EH (cell line): Measurements from ENCODE around the gene STAP2.

Experiments
- DNase-seq: peaks from one replicate; pipeline ENCODE4 v3.0.0-alpha.2; 2015; ENCODE audit warnings: low read depth

Gene STAP2

GRCh38 chr19:4327252-4327876 is 11.3 kb downstream of the STAP2 start:
- peak; percentile 64 for DNase-seq

GRCh38 chr19:4326837-4327251 is 11.8 kb downstream of the STAP2 start:
- no peak for DNase-seq

GRCh38 chr19:4326215-4326836 is 12.3 kb downstream of the STAP2 start:
- no peak for DNase-seq

- no peak for DNase-seq
Measured at GRCh38 chr19:4324228-4324627, 14.4 kb downstream of the STAP2 start.

GRCh38 chr19:4323692-4324091 is 14.9 kb downstream of the STAP2 start:
- DNase-seq = no peak

GRCh38 chr19:4322942-4323665 is 15.5 kb downstream of the STAP2 start:
- DNase-seq = no peak

GRCh38 chr19:4320419-4320818 is 18.2 kb downstream of the STAP2 start:
- no peak for DNase-seq

GRCh38 chr19:4319067-4319718 is 19.4 kb downstream of the STAP2 start:
- DNase-seq = no peak

GRCh38 chr19:4318460-4318859 is 20.2 kb downstream of the STAP2 start:
- no peak for DNase-seq

- DNase-seq = no peak
Measured at GRCh38 chr19:4316956-4317355, 21.7 kb downstream of the STAP2 start.

GRCh38 chr19:4313847-4314490 is 24.7 kb downstream of the STAP2 start:
- DNase-seq = no peak

GRCh38 chr19:4310247-4311121 is 28.1 kb downstream of the STAP2 start:
- DNase-seq = no peak

GRCh38 chr19:4305659-4306058 is 33.0 kb downstream of the STAP2 start:
- no peak for DNase-seq

GRCh38 chr19:4305257-4305612 is 33.4 kb downstream of the STAP2 start:
- DNase-seq = no peak

- DNase-seq = peak; percentile 71
Measured at GRCh38 chr19:4304538-4305256, 33.9 kb downstream of the STAP2 start, which contains the start of gene FSD1. TSS of gene FSD1 (plus strand) at chr19:4304598. CDS start at chr19:4304747, 149 bp downstream.

GRCh38 chr19:4303819-4304537 is 34.6 kb downstream of the STAP2 start:
- no peak for DNase-seq

GRCh38 chr19:4302243-4302640 is 36.4 kb downstream of the STAP2 start, which contains the start of gene TMIGD2:
TSS of gene TMIGD2 (minus strand) at chr19:4302389. CDS start at chr19:4302385, 4 bp downstream.
- DNase-seq = no peak

GRCh38 chr19:4301590-4302242 is 36.9 kb downstream of the STAP2 start:
- no peak for DNase-seq

- no peak for DNase-seq
Measured at GRCh38 chr19:4300589-4300988, 38.0 kb downstream of the STAP2 start.
